ENCODE data around the gene KITLG. TPM values are rescaled to one million over a fixed set of nuclear protein-coding genes. Genes with fewer than 3 reads are reported as not detected.

KITLG gene
- total and polyA plus RNA-seq, 2 of the 8 experiments (the other 6 are each of a cell fraction or from before 2014, with no cell fraction given), result 1.3 to 7.8 TPM

DNA sequence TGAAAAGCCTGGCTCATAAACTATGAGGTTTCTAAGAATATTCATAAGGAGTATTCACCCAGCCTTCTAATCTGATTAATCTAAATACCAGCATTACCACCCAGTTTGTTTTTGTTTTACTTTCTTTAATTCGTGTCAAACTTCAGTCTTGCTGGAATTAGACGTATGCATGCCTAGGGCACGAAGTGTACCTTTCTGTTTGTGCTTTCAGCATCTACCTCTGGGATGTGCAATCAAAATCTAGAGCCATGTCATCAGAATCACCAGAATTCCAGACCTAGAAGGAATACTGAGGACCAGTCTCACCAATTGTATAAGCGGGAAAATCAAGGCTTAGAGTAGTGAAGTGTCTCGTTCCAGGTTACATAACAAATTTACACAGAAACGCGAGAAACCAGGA, 57.3 kb downstream of the KITLG start:
- Histone ChIP-seq H3K9ac (replicated peaks in 1 of 4; ENCODE audit: extremely low read depth in 1 of 4, low read depth in 3 of 4, low read length in 3 of 4) (no peak overlapping the region), H2BK5ac (ENCODE audit: low read depth, low read length) (no peak overlapping the region), H2BK20ac (ENCODE audit: low read length) (no peak overlapping the region), H4K5ac (ENCODE audit: insufficient read length, low read depth, low read length) (no peak overlapping the region), H4K8ac (ENCODE audit: extremely low read depth, insufficient read depth, low read length) (no peak overlapping the region), H3K23me2 (ENCODE audit: low read depth, low read length) (no peaks in the 10 kb centered on the region), H3K27ac (ENCODE audit: low read depth, low read length) (no peak overlapping the region), H3K4me3 (ENCODE audit: extremely low read depth in 1 of 4, insufficient read depth in 2 of 4, low read depth in 3 of 4, low read length in 4 of 4) (no peak overlapping the region), H3K4me1 (replicated peaks in 1 of 4; ENCODE audit: control insufficient read depth in 3 of 4, insufficient read depth in 4 of 4, low read length in 3 of 4) (no peaks in the 10 kb centered on the region), H3K23ac (ENCODE audit: insufficient read length) (no peak overlapping the region), H2BK15ac (ENCODE audit: low read length) (no peak overlapping the region), H2AFZ (ENCODE audit: low read length) (no peak overlapping the region), H4K20me1 (replicated peaks in 1 of 2; ENCODE audit: control insufficient read depth in 1 of 2, insufficient read depth in 2 of 2, low read length in 2 of 2) (no peaks in the 10 kb centered on the region), H2BK120ac (replicated peaks; ENCODE audit: low read depth, low read length) (no peak overlapping the region), H3K36me3 (ENCODE audit: control insufficient read depth in 2 of 4, insufficient read depth in 4 of 4, low read length in 3 of 4) (no peaks in the 10 kb centered on the region), H2AK5ac (ENCODE audit: low read depth, low read length) (no peak overlapping the region), H3K18ac (ENCODE audit: extremely low read depth, low read length) (no peak overlapping the region), H2BK12ac (ENCODE audit: low read depth, low read length) (no peak overlapping the region), H3K27me3 (replicated peaks in 1 of 4; ENCODE audit: control insufficient read depth in 3 of 4, extremely low read depth in 1 of 4, insufficient read depth in 3 of 4, low read length in 3 of 4) (no peaks in the 10 kb centered on the region), H3K9me3 (ENCODE audit: insufficient read depth in 2 of 2, low read depth in 1 of 2, low read length in 1 of 2) (no peaks in the 10 kb centered on the region; a peak in 1 of 4 replicates), H3K56ac (replicated peaks; ENCODE audit: insufficient read length, low read depth, low read length) (no peak overlapping the region), H3K79me1 (ENCODE audit: low read depth, low read length) (no peaks in the 10 kb centered on the region), H3K14ac (ENCODE audit: insufficient read length) (no peak overlapping the region), H3K4me2 (ENCODE audit: insufficient read depth in 1 of 2, low read depth in 2 of 2, low read length in 2 of 2) (no peak overlapping the region), H4K91ac (replicated peaks; ENCODE audit: insufficient read length, low read length) (no peak overlapping the region), H3K4ac (replicated peaks; ENCODE audit: insufficient read length, low read depth, low read length) (no peak overlapping the region), H3K79me2 (ENCODE audit: control insufficient read depth in 1 of 2, insufficient read depth in 2 of 2, low read length in 2 of 2) (no peaks in the 10 kb centered on the region)
- FAIRE-seq, result no peak
- POLR2A ChIA-PET (ENCODE audit: partially characterized antibody), result no interaction called here
- 91% methylated on average over 7 of the region's 7 CpGs; no CpG with 5 or more reads in 1 of the 2 experiments for WGBS, 2 experiments (ENCODE audit: extremely low coverage in 1 of 2, insufficient coverage in 1 of 2, insufficient read length in 1 of 2, insufficient replicate concordance in 2 of 2, low coverage in 1 of 2, low lambda C conversion rate in 2 of 2, missing lambda C conversion rate in 1 of 2)
- CTCF ChIA-PET (ENCODE audit: partially characterized antibody), result no interaction called here
- no peak for DNase-seq (ENCODE audit: low read depth in 1 of 2, low spot score in 2 of 2)
- no peak for TF ChIP-seq KDM4A (IDR thresholded peaks at IDR 0.05; ENCODE audit: low read depth, low read length, severe bottlenecking)
- TF ChIP-seq EP300 (IDR thresholded peaks at IDR 0.05; ENCODE audit: borderline replicate concordance in 1 of 2, low read depth in 2 of 2, low read length in 2 of 2), result no peak
- TF ChIP-seq ZNF274 (IDR thresholded peaks at IDR 0.05; ENCODE audit: borderline replicate concordance, extremely low read depth, low read length), result no peak
- no peak for TF ChIP-seq KDM1A (IDR thresholded peaks at IDR 0.05; ENCODE audit: borderline replicate concordance, low read length)
- TF ChIP-seq HDAC6 (IDR thresholded peaks at IDR 0.05; ENCODE audit: low read depth, low read length), result no peak
- TF ChIP-seq, protein P1, sequence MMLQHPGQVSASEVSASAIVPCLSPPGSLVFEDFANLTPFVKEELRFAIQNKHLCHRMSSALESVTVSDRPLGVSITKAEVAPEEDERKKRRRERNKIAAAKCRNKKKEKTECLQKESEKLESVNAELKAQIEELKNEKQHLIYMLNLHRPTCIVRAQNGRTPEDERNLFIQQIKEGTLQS (IDR thresholded peaks at IDR 0.05; ENCODE audit: insufficient read depth, low read depth, low read length), result no peak
- TF ChIP-seq SRF (IDR thresholded peaks at IDR 0.05; ENCODE audit: low read depth, low read length), result no peak
- TF ChIP-seq HDAC2 (IDR thresholded peaks at IDR 0.05; ENCODE audit: borderline replicate concordance in 1 of 2, low read depth in 2 of 2, low read length in 2 of 2), result no peak
- TF ChIP-seq FOSL1 (IDR thresholded peaks at IDR 0.05; ENCODE audit: insufficient read depth, low read depth, low read length), result no peak
- TF ChIP-seq, protein P2, sequence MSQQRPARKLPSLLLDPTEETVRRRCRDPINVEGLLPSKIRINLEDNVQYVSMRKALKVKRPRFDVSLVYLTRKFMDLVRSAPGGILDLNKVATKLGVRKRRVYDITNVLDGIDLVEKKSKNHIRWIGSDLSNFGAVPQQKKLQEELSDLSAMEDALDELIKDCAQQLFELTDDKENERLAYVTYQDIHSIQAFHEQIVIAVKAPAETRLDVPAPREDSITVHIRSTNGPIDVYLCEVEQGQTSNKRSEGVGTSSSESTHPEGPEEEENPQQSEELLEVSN (IDR thresholded peaks at IDR 0.05), result no peak
- no peak for TF ChIP-seq CHD2 (IDR thresholded peaks at IDR 0.05; ENCODE audit: low read length)
- no peak for TF ChIP-seq TAF7 (optimal IDR thresholded peaks at IDR 0.05; ENCODE audit: borderline replicate concordance, low read depth, low read length)
